ENCODE results near the gene HNRNPL. TPM values are rescaled to one million over a fixed set of nuclear protein-coding genes. Genes with fewer than 3 reads are reported as not detected.

Gene HNRNPL
- total and polyA plus RNA-seq, 5 donors = 131 to 206 (median 175) TPM

GRCh38 chr19:38844093-38844686, 5.6 kb downstream of the HNRNPL start:
- no peaks in the 10 kb centered on the region for H3K27me3 ChIP-seq (ENCODE audit: control insufficient read depth, insufficient read depth)
- ATAC-seq = no peak
- H3K4me3 ChIP-seq (ENCODE audit: low read length) = no peak overlapping the region
- intact Hi-C loops (cut with DNase I) = no loop called here
- DNase-seq = peak in 1 of 3 donors; percentile 7
- 88% methylated on average over 11 of the region's 11 CpGs for WGBS
- no peaks in the 10 kb centered on the region for H3K9me3 ChIP-seq (ENCODE audit: control insufficient read depth, low read length)
- peak overlapping the region; percentile 8 for H3K27ac ChIP-seq (ENCODE audit: low read length)
- H3K4me1 ChIP-seq (ENCODE audit: control insufficient read depth, insufficient read depth, low read length) = peaks cover 5% of the 10 kb centered on the region

- WGBS = 95% methylated on average over 9 of the region's 9 CpGs
- ATAC-seq = no peak
- no peaks in the 10 kb centered on the region for H3K9me3 ChIP-seq (ENCODE audit: control insufficient read depth, low read length)
- H3K4me3 ChIP-seq (ENCODE audit: low read length) = no peak overlapping the region
- H3K27ac ChIP-seq (ENCODE audit: low read length) = no peak overlapping the region
- peaks cover 5% of the 10 kb centered on the region for H3K4me1 ChIP-seq (ENCODE audit: control insufficient read depth, insufficient read depth, low read length)
- intact Hi-C loops (cut with DNase I) = no loop called here
- DNase-seq = peak in 1 of 3 donors; percentile 21
- no peaks in the 10 kb centered on the region for H3K27me3 ChIP-seq (ENCODE audit: control insufficient read depth, insufficient read depth)
Measured at GRCh38 chr19:38843175-38843758, 6.5 kb downstream of the HNRNPL start.

- no peaks in the 10 kb centered on the region for H3K27me3 ChIP-seq (ENCODE audit: control insufficient read depth, insufficient read depth)
- intact Hi-C loops (cut with DNase I) = no loop called here
- no peak overlapping the region for H3K27ac ChIP-seq (ENCODE audit: low read length)
- H3K4me1 ChIP-seq (ENCODE audit: control insufficient read depth, insufficient read depth, low read length) = peaks cover 3% of the 10 kb centered on the region
- H3K4me3 ChIP-seq (ENCODE audit: low read length) = no peak overlapping the region
- DNase-seq (peak in 1 of 3 donors; percentile 31), ATAC-seq (no peak)
- 85% methylated on average over 17 of the region's 17 CpGs for WGBS
- no peaks in the 10 kb centered on the region for H3K9me3 ChIP-seq (ENCODE audit: control insufficient read depth, low read length)
Measured at GRCh38 chr19:38842439-38843174, 7.2 kb downstream of the HNRNPL start.

- Histone ChIP-seq H3K27ac (ENCODE audit: low read length) (no peak overlapping the region), H3K9me3 (ENCODE audit: control insufficient read depth, low read length) (no peaks in the 10 kb centered on the region), H3K27me3 (ENCODE audit: control insufficient read depth, insufficient read depth) (no peaks in the 10 kb centered on the region), H3K4me1 (ENCODE audit: control insufficient read depth, insufficient read depth, low read length) (no peaks in the 10 kb centered on the region), H3K4me3 (ENCODE audit: low read length) (no peak overlapping the region)
- intact Hi-C loops (cut with DNase I) = no loop called here
- 93% methylated on average over 19 of the region's 19 CpGs for WGBS
- ATAC-seq = no peak
- peak in 2 of 3 donors; percentile 4 to 43 for DNase-seq
Measured at GRCh38 chr19:38841787-38842438, 7.9 kb downstream of the HNRNPL start.

GRCh38 chr19:38841180-38841766, 8.5 kb downstream of the HNRNPL start:
- DNase-seq (peak in 2 of 3 donors; percentile 2 to 3), ATAC-seq (no peak)
- Histone ChIP-seq H3K4me1 (ENCODE audit: control insufficient read depth, insufficient read depth, low read length) (no peaks in the 10 kb centered on the region), H3K4me3 (ENCODE audit: low read length) (no peak overlapping the region), H3K27me3 (ENCODE audit: control insufficient read depth, insufficient read depth) (no peaks in the 10 kb centered on the region), H3K9me3 (ENCODE audit: control insufficient read depth, low read length) (no peaks in the 10 kb centered on the region), H3K27ac (ENCODE audit: low read length) (no peak overlapping the region)
- intact Hi-C loops (cut with DNase I) = no loop called here
- 93% methylated on average over 12 of the region's 12 CpGs for WGBS

- intact Hi-C loops (cut with DNase I) = no loop called here
- Histone ChIP-seq H3K4me1 (ENCODE audit: control insufficient read depth, insufficient read depth, low read length) (no peaks in the 10 kb centered on the region), H3K4me3 (ENCODE audit: low read length) (no peak overlapping the region), H3K27ac (ENCODE audit: low read length) (no peak overlapping the region), H3K27me3 (ENCODE audit: control insufficient read depth, insufficient read depth) (no peaks in the 10 kb centered on the region), H3K9me3 (ENCODE audit: control insufficient read depth, low read length) (no peaks in the 10 kb centered on the region)
- 81% methylated on average over 5 of the region's 5 CpGs for WGBS
- peak in 2 of 3 donors; percentile 6 to 33 for DNase-seq
- no peak for ATAC-seq
Measured at GRCh38 chr19:38840583-38840968, 9.2 kb downstream of the HNRNPL start.

DNA sequence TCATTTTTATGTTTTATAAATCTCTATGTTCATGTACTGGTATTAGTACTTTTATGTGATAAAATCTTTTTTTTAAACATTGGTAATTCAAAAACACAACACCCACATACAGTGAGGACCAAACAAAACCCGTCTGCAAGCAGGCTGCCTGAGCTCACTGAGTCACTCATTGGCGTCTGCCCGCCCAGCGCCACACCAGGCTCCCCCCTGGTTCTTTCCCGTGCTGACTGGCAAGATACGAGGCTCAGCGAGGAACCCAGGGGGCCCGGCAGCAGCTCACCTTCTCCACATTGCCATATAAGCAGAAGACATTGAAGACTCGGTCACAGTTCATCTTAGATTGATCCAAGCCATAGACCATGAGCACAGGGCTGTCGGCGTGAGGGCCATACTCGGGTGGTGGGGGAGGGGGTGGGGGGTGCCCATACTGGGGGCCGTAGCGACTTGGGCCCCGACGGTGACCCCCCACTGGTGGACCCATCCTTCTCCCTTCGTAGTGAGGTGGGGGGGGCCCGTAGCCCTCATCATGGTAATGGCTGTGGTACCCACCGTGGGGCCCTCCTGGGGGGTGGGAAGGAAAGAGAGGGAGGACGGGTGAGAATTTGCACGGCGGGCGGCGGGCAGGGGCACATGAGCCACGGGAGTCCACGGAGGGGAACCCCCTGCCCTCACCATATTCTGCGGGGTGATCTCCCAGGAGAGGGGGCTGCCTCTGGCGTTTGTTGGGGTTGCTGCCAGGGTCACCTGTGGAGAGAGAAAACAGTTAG, 9.8 kb downstream of the HNRNPL start:
- Histone ChIP-seq H3K4me3 (ENCODE audit: low read length) (no peak overlapping the region), H3K27ac (ENCODE audit: low read length) (no peak overlapping the region), H3K9me3 (ENCODE audit: control insufficient read depth, low read length) (no peaks in the 10 kb centered on the region), H3K27me3 (ENCODE audit: control insufficient read depth, insufficient read depth) (no peaks in the 10 kb centered on the region), H3K4me1 (ENCODE audit: control insufficient read depth, insufficient read depth, low read length) (no peaks in the 10 kb centered on the region)
- WGBS = 83% methylated on average over 28 of the region's 28 CpGs
- DNase-seq = peak in 2 of 3 donors; percentile 20 to 57
- ATAC-seq = no peak
- intact Hi-C loops (cut with DNase I) = loop anchor here in 2 of 4 donors (10.0 kb wide), 1 partner anchor 195 kb away; the partner anchor contains the start of gene ACTN4 (in 2 of the 2)

GRCh38 chr19:38838986-38839761, 10.6 kb downstream of the HNRNPL start:
- H3K27ac ChIP-seq (ENCODE audit: low read length) = no peak overlapping the region
- no peaks in the 10 kb centered on the region for H3K4me1 ChIP-seq (ENCODE audit: control insufficient read depth, insufficient read depth, low read length)
- peak in 2 of 3 donors; percentile 8 to 13 for DNase-seq
- intact Hi-C loops (cut with DNase I) = loop anchor here in 2 of 4 donors (10.0 kb wide), 1 partner anchor 194 kb away; the partner anchor contains the start of gene ACTN4 (in 2 of the 2)
- H3K27me3 ChIP-seq (ENCODE audit: control insufficient read depth, insufficient read depth) = no peaks in the 10 kb centered on the region
- ATAC-seq = no peak
- no peak overlapping the region for H3K4me3 ChIP-seq (ENCODE audit: low read length)
- no peaks in the 10 kb centered on the region for H3K9me3 ChIP-seq (ENCODE audit: control insufficient read depth, low read length)
- 83% methylated on average over 12 of the region's 12 CpGs for WGBS

GRCh38 chr19:38838208-38838985, 11.4 kb downstream of the HNRNPL start:
- Histone ChIP-seq H3K27ac (ENCODE audit: low read length) (peak overlapping the region; percentile 15), H3K9me3 (ENCODE audit: control insufficient read depth, low read length) (no peaks in the 10 kb centered on the region), H3K4me3 (ENCODE audit: low read length) (no peak overlapping the region), H3K27me3 (ENCODE audit: control insufficient read depth, insufficient read depth) (no peaks in the 10 kb centered on the region), H3K4me1 (ENCODE audit: control insufficient read depth, insufficient read depth, low read length) (no peaks in the 10 kb centered on the region)
- WGBS = 81% methylated on average over 19 of the region's 19 CpGs
- DNase-seq = peak in 2 of 3 donors; percentile 2 to 33
- no peak for ATAC-seq
- intact Hi-C loops (cut with DNase I) = loop anchor here in 2 of 4 donors (10.0 kb wide), 1 partner anchor 194 kb away; the partner anchor contains the start of gene ACTN4 (in 2 of the 2)

Measured in right cardiac atrium (tissue), 5 donors.